Panc1 (cell line): ENCODE results near the gene PNPLA2. TPM values are rescaled to one million over a fixed set of nuclear protein-coding genes. Genes with fewer than 3 reads are reported as not detected.

Experiments
- ATAC-seq: fragments of 200-7000 bp; cut with Tn5 transposase; 2 replicates; pipeline ENCODE4 v1.9.1; 2020; ENCODE audit warnings: mild to moderate bottlenecking, moderate library complexity
- BruUV-seq: library from RNA; stranded (reverse); fragments of 400-500 nt; replicated peaks from 2 replicates; lab custom pipeline; 2021; lab: Mats Ljungman, UMichigan
- CTCF ChIA-PET: fragments of 300-600 bp; sonication (Branson Sonifier 250); formaldehyde crosslinking; loops from one replicate; lab custom pipeline; 2022; ENCODE audit warnings: antibody characterized with exemption; lab: Charles Lee
- POLR2A ChIA-PET: fragments of 300-600 bp; sonication (Branson Sonifier 250); formaldehyde crosslinking; loops from one replicate; lab custom pipeline; 2022; ENCODE audit warnings: antibody characterized with exemption; lab: Charles Lee
- DNase-seq: peaks from one replicate; pipeline ENCODE4 v3.0.0-alpha.2; 2010; ENCODE audit warnings: low read depth, low spot score
- H3K27ac ChIP-seq: 2 replicates; pipeline ENCODE4 v1.5.1; 2011; ENCODE audit warnings: mild to moderate bottlenecking, low read length, inconsistent platforms
- H3K27me3 ChIP-seq: fragments of 200-500 bp; sonication (Bioruptor generic); 2 replicates; pipeline ENCODE4 v1.6.0; 2014; ENCODE audit warnings: low read length, inconsistent platforms; ENCODE audit not compliant: control insufficient read depth, insufficient read depth
- H3K36me3 ChIP-seq: fragments of 200-500 bp; sonication (Bioruptor generic); 2 replicates; pipeline ENCODE4 v1.5.1; 2014; ENCODE audit warnings: inconsistent platforms, mild to moderate bottlenecking, low read length, moderate library complexity; ENCODE audit not compliant: control insufficient read depth, insufficient read depth
- H3K4me1 ChIP-seq: 2 replicates; pipeline ENCODE4 v1.5.1; 2011; ENCODE audit warnings: inconsistent platforms, mild to moderate bottlenecking, low read length, moderate library complexity; ENCODE audit not compliant: control insufficient read depth, insufficient read depth
- H3K4me3 ChIP-seq, 2 experiments: 2 replicates each; pipeline ENCODE4 v1.5.1; 2011 to 2012; ENCODE audit warnings: low read depth in 2 of 2, low read length in 2 of 2, mild to moderate bottlenecking in 2 of 2, inconsistent platforms in 1 of 2, moderate library complexity in 1 of 2
- H3K9me3 ChIP-seq: fragments of 200-500 bp; sonication (Bioruptor generic); 2 replicates; pipeline ENCODE4 v1.5.1; 2014; ENCODE audit warnings: low read depth, mild to moderate bottlenecking, inconsistent platforms, low read length, moderate library complexity; ENCODE audit not compliant: control insufficient read depth, insufficient read depth
- CTCF ChIP-seq: fragments of 450-650 bp; IDR thresholded peaks from 2 replicates; pipeline ENCODE4 v1.5.1; 2017; ENCODE audit warnings: mild to moderate bottlenecking
- POLR2AphosphoS5 ChIP-seq: IDR thresholded peaks from 2 replicates; pipeline ENCODE4 v1.6.1; 2012; ENCODE audit warnings: mild to moderate bottlenecking, low read depth, low read length, moderate library complexity
- REST ChIP-seq, 2 experiments: IDR thresholded peaks; 2 replicates each; pipeline ENCODE4 v1.6.1; 2011 to 2012; ENCODE audit warnings: low read depth in 2 of 2, control low read depth in 1 of 2, low read length in 1 of 2, mild to moderate bottlenecking in 1 of 2, moderate library complexity in 1 of 2; ENCODE audit not compliant: insufficient read depth in 1 of 2
- SIN3A ChIP-seq: IDR thresholded peaks from 2 replicates; pipeline ENCODE4 v1.6.1; 2012; ENCODE audit warnings: low read depth, mild to moderate bottlenecking, low read length, moderate library complexity, borderline replicate concordance; ENCODE audit not compliant: insufficient read depth
- TCF7L2 ChIP-seq: IDR thresholded peaks from 2 replicates; pipeline ENCODE4 v1.6.1; 2011; ENCODE audit warnings: mild to moderate bottlenecking, low read depth, low read length, inconsistent platforms
- in situ Hi-C: cut with HindIII; loops from 2 replicates; pipeline ENCODE4 v1.10.0; 2016; ENCODE audit warnings: low sequenced_read_pairs, low pct_unique_long_range_greater_than_20kb
- intact Hi-C: fragments of 100-400 bp; cut with micrococcal nuclease; formaldehyde crosslinking; loops from one replicate; pipeline ENCODE4 v1.10.0; 2022; ENCODE audit not compliant: unreplicated experiment
- total RNA-seq: library from RNA; stranded (reverse); gene quantifications from one replicate; pipeline ENCODE4 v1.2.1, GENCODE V29; 2021; ENCODE audit not compliant: unreplicated experiment

The PNPLA2 gene
- total RNA-seq, 1 experiment from 2014 or later: 244 TPM

GRCh38 chr11:823441-824291 lies 5.0 kb downstream of the PNPLA2 start:
- BruUV-seq: no TSS peak

More at GRCh38 chr11:823441-824291, 5.0 kb downstream of the PNPLA2 start:
- Histone ChIP-seq H3K27ac (no peak overlapping the region), H3K36me3 (0 out of 2 replicates have a peak, but pooled peaks cover 2% of the 10 kb centered on the region), H3K9me3 (no peaks in the 10 kb centered on the region), H3K4me3 (no peak overlapping the region), H3K4me1 (peaks cover 65% of the 10 kb centered on the region), H3K27me3 (no peaks in the 10 kb centered on the region)
- ATAC-seq: no peak
- ChIA-PET POLR2A (no interaction called here), CTCF (no interaction called here)
- in situ Hi-C loops (no loop called here), intact Hi-C loops (no loop called here)
- no peak; the same call in none of the 2 replicates for TF ChIP-seq POLR2AphosphoS5
- TF ChIP-seq CTCF: no peak
- TF ChIP-seq TCF7L2: no peak
- no peak for TF ChIP-seq REST (IDR thresholded peaks at IDR 0.05; ENCODE audit: insufficient read depth in 1 of 2, low read depth in 2 of 2, low read length in 1 of 2)
- no peak for TF ChIP-seq SIN3A
- DNase-seq: no peak
